Measurements from ENCODE around the gene PDLIM3. TPM values are rescaled to one million over a fixed set of nuclear protein-coding genes. Genes with fewer than 3 reads are reported as not detected.

PDLIM3 gene
- total RNA-seq, 1 donor, result 2.2 TPM

DNA sequence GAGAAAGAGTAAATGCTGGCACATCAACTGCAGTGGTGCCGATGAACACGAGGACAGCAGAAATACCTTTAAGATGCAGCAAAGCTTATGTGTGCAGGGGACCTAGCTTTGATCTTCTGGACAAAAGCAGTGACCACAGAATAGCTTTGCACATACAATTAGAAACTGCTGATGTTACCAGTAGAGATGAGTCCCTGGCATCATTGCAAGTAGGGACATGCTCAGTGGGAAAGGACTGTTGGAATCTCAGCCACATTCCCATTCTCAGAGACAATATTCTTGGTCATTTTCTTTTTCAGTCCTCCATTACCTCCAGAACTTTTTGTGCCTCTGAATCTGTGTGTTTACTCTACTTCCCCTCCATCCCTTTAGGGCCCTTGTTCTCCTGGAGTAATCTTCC lies 16.9 kb upstream of the PDLIM3 start:
- Histone ChIP-seq H3K79me2 (ENCODE audit: insufficient read depth, low read length) (no peaks in the 10 kb centered on the region), H3K27ac (ENCODE audit: low read depth, low read length) (no peak overlapping the region), H3K4me1 (ENCODE audit: insufficient read depth, low read length) (no peaks in the 10 kb centered on the region), H3K4me3 (ENCODE audit: insufficient read depth, low read length) (no peak overlapping the region), H3K9me3 (ENCODE audit: low read depth, low read length) (no peaks in the 10 kb centered on the region), H3K27me3 (ENCODE audit: insufficient read depth, low read length) (no peaks in the 10 kb centered on the region), H2AFZ (ENCODE audit: low read length) (no peak overlapping the region), H4K20me1 (ENCODE audit: insufficient read depth, low read length) (no peaks in the 10 kb centered on the region), H3K36me3 (ENCODE audit: insufficient read depth, low read length) (no peaks in the 10 kb centered on the region), H3K4me2 (ENCODE audit: insufficient read depth, low read length) (no peak overlapping the region)
- TF ChIP-seq, protein P1, sequence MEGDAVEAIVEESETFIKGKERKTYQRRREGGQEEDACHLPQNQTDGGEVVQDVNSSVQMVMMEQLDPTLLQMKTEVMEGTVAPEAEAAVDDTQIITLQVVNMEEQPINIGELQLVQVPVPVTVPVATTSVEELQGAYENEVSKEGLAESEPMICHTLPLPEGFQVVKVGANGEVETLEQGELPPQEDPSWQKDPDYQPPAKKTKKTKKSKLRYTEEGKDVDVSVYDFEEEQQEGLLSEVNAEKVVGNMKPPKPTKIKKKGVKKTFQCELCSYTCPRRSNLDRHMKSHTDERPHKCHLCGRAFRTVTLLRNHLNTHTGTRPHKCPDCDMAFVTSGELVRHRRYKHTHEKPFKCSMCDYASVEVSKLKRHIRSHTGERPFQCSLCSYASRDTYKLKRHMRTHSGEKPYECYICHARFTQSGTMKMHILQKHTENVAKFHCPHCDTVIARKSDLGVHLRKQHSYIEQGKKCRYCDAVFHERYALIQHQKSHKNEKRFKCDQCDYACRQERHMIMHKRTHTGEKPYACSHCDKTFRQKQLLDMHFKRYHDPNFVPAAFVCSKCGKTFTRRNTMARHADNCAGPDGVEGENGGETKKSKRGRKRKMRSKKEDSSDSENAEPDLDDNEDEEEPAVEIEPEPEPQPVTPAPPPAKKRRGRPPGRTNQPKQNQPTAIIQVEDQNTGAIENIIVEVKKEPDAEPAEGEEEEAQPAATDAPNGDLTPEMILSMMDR (IDR thresholded peaks at IDR 0.05; ENCODE audit: extremely low read depth, low read depth, low read length), result no peak
- no peak for DNase-seq (ENCODE audit: insufficient read length, low spot score, missing footprints)

DNA sequence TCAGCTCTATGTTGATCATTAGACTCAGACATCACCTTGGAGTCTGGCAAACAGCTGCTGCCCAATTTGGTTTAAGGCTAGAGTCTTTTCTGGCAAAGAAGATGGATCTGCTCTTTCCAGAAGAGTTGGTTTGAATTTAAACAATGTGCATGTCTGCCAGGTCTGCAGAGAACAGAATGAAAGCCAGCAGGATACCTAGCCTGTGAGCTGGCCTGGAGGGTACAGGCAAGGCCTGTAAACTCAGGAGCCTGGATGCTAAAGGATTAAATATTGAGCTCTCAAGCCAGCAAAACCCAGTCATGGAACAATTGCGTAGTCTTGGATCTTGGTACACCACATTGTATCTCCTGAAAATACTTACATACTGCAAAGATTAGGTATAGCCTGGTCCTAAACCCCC lies 15.6 kb upstream of the PDLIM3 start:
- Histone ChIP-seq H3K27ac (ENCODE audit: low read depth, low read length) (no peak overlapping the region), H3K4me2 (ENCODE audit: insufficient read depth, low read length) (no peak overlapping the region), H3K4me3 (ENCODE audit: insufficient read depth, low read length) (no peak overlapping the region), H3K4me1 (ENCODE audit: insufficient read depth, low read length) (no peaks in the 10 kb centered on the region), H2AFZ (ENCODE audit: low read length) (no peak overlapping the region), H3K36me3 (ENCODE audit: insufficient read depth, low read length) (no peaks in the 10 kb centered on the region), H4K20me1 (ENCODE audit: insufficient read depth, low read length) (no peaks in the 10 kb centered on the region), H3K79me2 (ENCODE audit: insufficient read depth, low read length) (no peaks in the 10 kb centered on the region), H3K27me3 (ENCODE audit: insufficient read depth, low read length) (no peaks in the 10 kb centered on the region), H3K9me3 (ENCODE audit: low read depth, low read length) (no peaks in the 10 kb centered on the region)
- DNase-seq (ENCODE audit: insufficient read length, low spot score, missing footprints), result no peak
- TF ChIP-seq, protein P1 (IDR thresholded peaks at IDR 0.05; ENCODE audit: extremely low read depth, low read depth, low read length), result no peak

DNA sequence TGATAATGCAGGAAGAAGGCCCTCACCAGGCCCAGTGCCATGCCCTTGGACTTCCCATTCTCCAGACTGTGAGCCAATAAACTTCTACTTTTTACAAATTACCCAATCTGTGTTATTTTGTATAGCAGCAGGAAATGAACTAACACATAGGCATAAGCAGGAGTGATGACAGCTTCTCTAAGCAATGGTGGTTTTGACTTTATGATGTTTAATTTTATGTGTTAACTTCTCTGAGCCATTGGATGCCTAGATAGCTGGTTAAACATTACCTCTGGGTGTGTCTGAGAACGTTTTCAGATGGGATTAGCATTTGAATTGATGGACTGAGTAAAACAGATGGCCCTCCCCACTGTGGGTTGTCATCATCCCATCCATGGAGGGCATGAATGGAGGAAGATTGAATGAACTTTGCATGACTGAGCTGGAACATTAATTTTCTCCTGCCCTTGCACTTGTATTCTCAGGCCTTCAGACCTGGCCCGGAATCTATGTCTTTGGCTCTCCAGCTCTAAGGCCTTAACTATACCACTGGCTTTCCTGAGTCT lies 13.9 kb upstream of the PDLIM3 start:
- TF ChIP-seq, protein P1 (IDR thresholded peaks at IDR 0.05; ENCODE audit: extremely low read depth, low read depth, low read length), result no peak
- no peak for DNase-seq (ENCODE audit: insufficient read length, low spot score, missing footprints)
- no peaks in the 10 kb centered on the region for H3K9me3 ChIP-seq (ENCODE audit: low read depth, low read length)

DNA sequence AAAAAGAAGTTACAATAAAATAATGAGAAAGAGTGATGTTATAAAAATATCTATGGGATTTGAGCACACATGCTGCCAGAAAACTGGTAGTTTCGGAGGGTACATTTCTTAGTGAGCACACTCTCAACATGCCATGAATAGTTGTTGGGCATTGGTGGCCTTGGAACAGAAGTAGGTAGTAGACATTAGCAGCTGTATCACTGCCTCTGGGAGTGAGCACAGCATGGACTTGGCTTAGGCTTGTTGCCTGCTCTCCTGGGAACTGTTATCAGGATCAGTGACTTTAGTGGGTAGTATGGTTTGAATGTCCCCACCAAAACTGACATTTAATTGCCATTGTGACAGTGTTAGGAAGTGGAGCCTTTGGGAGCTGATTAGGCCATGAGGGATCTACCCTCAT lies 13.3 kb upstream of the PDLIM3 start:
- Histone ChIP-seq H3K79me2 (ENCODE audit: insufficient read depth, low read length) (no peaks in the 10 kb centered on the region), H3K4me1 (ENCODE audit: insufficient read depth, low read length) (no peaks in the 10 kb centered on the region), H3K9me3 (ENCODE audit: low read depth, low read length) (no peaks in the 10 kb centered on the region), H3K27me3 (ENCODE audit: insufficient read depth, low read length) (no peaks in the 10 kb centered on the region), H2AFZ (ENCODE audit: low read length) (no peak overlapping the region), H3K36me3 (ENCODE audit: insufficient read depth, low read length) (no peaks in the 10 kb centered on the region), H3K27ac (ENCODE audit: low read depth, low read length) (no peak overlapping the region), H3K4me2 (ENCODE audit: insufficient read depth, low read length) (no peak overlapping the region), H3K4me3 (ENCODE audit: insufficient read depth, low read length) (no peak overlapping the region), H4K20me1 (ENCODE audit: insufficient read depth, low read length) (no peaks in the 10 kb centered on the region)
- TF ChIP-seq, protein P1 (IDR thresholded peaks at IDR 0.05; ENCODE audit: extremely low read depth, low read depth, low read length), result no peak
- DNase-seq (ENCODE audit: insufficient read length, low spot score, missing footprints), result no peak

More for the DNA sequence above, 13.9 kb upstream of the PDLIM3 start:
- Histone ChIP-seq H3K79me2 (ENCODE audit: insufficient read depth, low read length) (no peaks in the 10 kb centered on the region), H3K4me1 (ENCODE audit: insufficient read depth, low read length) (no peaks in the 10 kb centered on the region), H3K4me2 (ENCODE audit: insufficient read depth, low read length) (no peak overlapping the region), H2AFZ (ENCODE audit: low read length) (no peak overlapping the region), H3K36me3 (ENCODE audit: insufficient read depth, low read length) (no peaks in the 10 kb centered on the region), H3K4me3 (ENCODE audit: insufficient read depth, low read length) (no peak overlapping the region), H3K27me3 (ENCODE audit: insufficient read depth, low read length) (no peaks in the 10 kb centered on the region), H4K20me1 (ENCODE audit: insufficient read depth, low read length) (no peaks in the 10 kb centered on the region), H3K27ac (ENCODE audit: low read depth, low read length) (no peak overlapping the region)

Measured in osteoblast (primary cell).